ENCODE results near the gene UBE2M.

DNA sequence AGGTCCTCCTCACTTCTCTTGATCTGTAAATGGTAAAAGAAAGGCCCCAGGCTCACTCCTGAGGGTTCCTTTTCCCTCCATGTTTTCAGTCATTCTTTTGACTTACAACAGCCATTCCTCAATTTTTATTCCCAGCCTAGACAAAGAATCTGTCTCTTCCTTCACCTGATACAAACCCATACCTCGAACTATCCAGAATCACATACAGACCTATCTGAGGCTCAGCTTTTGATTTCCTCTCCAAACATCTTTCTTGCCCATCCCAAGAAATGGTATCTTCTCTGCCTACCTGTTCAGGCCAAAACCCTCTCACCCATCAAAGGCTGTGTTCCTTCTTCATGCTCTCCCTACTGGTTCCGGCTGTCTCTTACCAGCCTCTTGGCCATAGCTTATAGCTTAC is 5.8 kb downstream of the UBE2M start:
- TF ChIP-seq, protein P1, sequence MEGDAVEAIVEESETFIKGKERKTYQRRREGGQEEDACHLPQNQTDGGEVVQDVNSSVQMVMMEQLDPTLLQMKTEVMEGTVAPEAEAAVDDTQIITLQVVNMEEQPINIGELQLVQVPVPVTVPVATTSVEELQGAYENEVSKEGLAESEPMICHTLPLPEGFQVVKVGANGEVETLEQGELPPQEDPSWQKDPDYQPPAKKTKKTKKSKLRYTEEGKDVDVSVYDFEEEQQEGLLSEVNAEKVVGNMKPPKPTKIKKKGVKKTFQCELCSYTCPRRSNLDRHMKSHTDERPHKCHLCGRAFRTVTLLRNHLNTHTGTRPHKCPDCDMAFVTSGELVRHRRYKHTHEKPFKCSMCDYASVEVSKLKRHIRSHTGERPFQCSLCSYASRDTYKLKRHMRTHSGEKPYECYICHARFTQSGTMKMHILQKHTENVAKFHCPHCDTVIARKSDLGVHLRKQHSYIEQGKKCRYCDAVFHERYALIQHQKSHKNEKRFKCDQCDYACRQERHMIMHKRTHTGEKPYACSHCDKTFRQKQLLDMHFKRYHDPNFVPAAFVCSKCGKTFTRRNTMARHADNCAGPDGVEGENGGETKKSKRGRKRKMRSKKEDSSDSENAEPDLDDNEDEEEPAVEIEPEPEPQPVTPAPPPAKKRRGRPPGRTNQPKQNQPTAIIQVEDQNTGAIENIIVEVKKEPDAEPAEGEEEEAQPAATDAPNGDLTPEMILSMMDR (IDR thresholded peaks at IDR 0.05; ENCODE audit: insufficient read depth, low read length, poor library complexity, severe bottlenecking) = no peak
- TF ChIP-seq EZH2phosphoT487 (conservative IDR thresholded peaks at IDR 0.05; ENCODE audit: low read length) = no peak
